IMR-90 (cell line): ENCODE data around the gene MLXIPL. TPM values are rescaled to one million over a fixed set of nuclear protein-coding genes. Genes with fewer than 3 reads are reported as not detected.

Source experiments
- ATAC-seq: fragments of 200-7000 bp; cut with Tn5 transposase; 2 replicates; pipeline ENCODE4 v1.9.1; 2020; ENCODE audit warnings: low read depth, mild to moderate bottlenecking, moderate library complexity
- BruUV-seq: library from RNA; stranded (reverse); fragments of 400-500 nt; replicated peaks from 2 replicates; lab custom pipeline; 2021; lab: Mats Ljungman, UMichigan
- CTCF ChIA-PET: fragments of 300-600 bp; formaldehyde crosslinking; extraction: SDS; loops from one replicate; lab custom pipeline; 2021; ENCODE audit warnings: antibody characterized with exemption; lab: Yijun Ruan, JAX
- POLR2A ChIA-PET: fragments of 300-600 bp; sonication (Branson Sonifier 250); formaldehyde crosslinking; loops from one replicate; lab custom pipeline; 2022; ENCODE audit warnings: antibody characterized with exemption; ENCODE audit not compliant: unreplicated experiment; lab: Charles Lee
- DNase-seq: peaks from one replicate; pipeline ENCODE4 v3.0.0; 2013
- H2AFZ ChIP-seq: replicated peaks from 2 replicates; pipeline ENCODE3; 2013; ENCODE audit warnings: low read length, mild to moderate bottlenecking; ENCODE audit not compliant: poor library complexity
- H2AK5ac ChIP-seq: 2 replicates; pipeline ENCODE4 v1.6.1; 2013; ENCODE audit warnings: low read depth, low read length, inconsistent platforms
- H2AK9ac ChIP-seq: replicated peaks from 2 replicates; pipeline ENCODE3; 2013; ENCODE audit warnings: mild to moderate bottlenecking, low read depth, low read length, moderate library complexity; ENCODE audit not compliant: poor library complexity
- H2BK120ac ChIP-seq: 2 replicates; pipeline ENCODE4 v1.6.1; 2013; ENCODE audit warnings: low read depth, low read length, inconsistent platforms
- H2BK15ac ChIP-seq: 3 replicates; pipeline ENCODE4 v1.6.1; 2013; ENCODE audit warnings: low read depth, low read length, inconsistent platforms
- H2BK20ac ChIP-seq: 2 replicates; pipeline ENCODE4 v1.6.1; 2013; ENCODE audit warnings: low read depth, mild to moderate bottlenecking, inconsistent platforms, low read length, moderate library complexity
- H2BK5ac ChIP-seq: 2 replicates; pipeline ENCODE4 v1.6.1; 2013; ENCODE audit warnings: mild to moderate bottlenecking, low read depth, low read length, inconsistent platforms; ENCODE audit not compliant: poor library complexity, severe bottlenecking
- H3K14ac ChIP-seq: replicated peaks from 2 replicates; pipeline ENCODE4 v1.6.1; 2013; ENCODE audit warnings: low read depth, low read length, inconsistent platforms
- H3K18ac ChIP-seq: 2 replicates; pipeline ENCODE4 v1.6.1; 2013; ENCODE audit warnings: low read depth, low read length, control low read depth
- H3K23ac ChIP-seq: 2 replicates; pipeline ENCODE4 v1.6.1; 2013; ENCODE audit warnings: low read depth, low read length, inconsistent platforms
- H3K27ac ChIP-seq: 2 replicates; pipeline ENCODE4 v1.5.1; 2013; ENCODE audit warnings: mild to moderate bottlenecking, control low read depth, low read length; ENCODE audit not compliant: insufficient read depth
- H3K27me3 ChIP-seq: 2 replicates; pipeline ENCODE4 v1.6.1; 2013; ENCODE audit warnings: low read length; ENCODE audit not compliant: control insufficient read depth, insufficient read depth
- H3K36me3 ChIP-seq: 2 replicates; pipeline ENCODE4 v1.6.1; 2013; ENCODE audit warnings: low read length, mixed read lengths; ENCODE audit not compliant: control insufficient read depth, insufficient read depth
- H3K4ac ChIP-seq: 2 replicates; pipeline ENCODE4 v1.6.1; 2013; ENCODE audit warnings: low read depth, low read length, inconsistent platforms
- H3K4me1 ChIP-seq: 2 replicates; pipeline ENCODE4 v1.6.1; 2013; ENCODE audit warnings: low read length, mixed read lengths; ENCODE audit not compliant: control insufficient read depth, insufficient read depth
- H3K4me2 ChIP-seq: 2 replicates; pipeline ENCODE4 v1.6.1; 2013; ENCODE audit warnings: low read depth, mild to moderate bottlenecking, control low read depth, low read length, moderate library complexity
- H3K4me3 ChIP-seq: 2 replicates; pipeline ENCODE4 v1.5.1; 2013; ENCODE audit warnings: low read depth, mild to moderate bottlenecking, control low read depth, low read length, moderate library complexity; ENCODE audit not compliant: insufficient read depth
- H3K56ac ChIP-seq: 2 replicates; pipeline ENCODE4 v1.6.1; 2013; ENCODE audit warnings: low read length, inconsistent platforms; ENCODE audit not compliant: insufficient read depth; ENCODE audit errors: extremely low read depth
- H3K79me1 ChIP-seq, 2 experiments: 2 replicates each; pipeline ENCODE4 v1.6.1; 2013; ENCODE audit warnings: low read length in 2 of 2, inconsistent platforms in 1 of 2, low read depth in 1 of 2
- H3K9ac ChIP-seq: 2 replicates; pipeline ENCODE4 v1.6.1; 2013; ENCODE audit warnings: low read depth, low read length, control low read depth
- H3K9me1 ChIP-seq: 2 replicates; pipeline ENCODE4 v1.6.1; 2013; ENCODE audit warnings: low read length, inconsistent platforms; ENCODE audit not compliant: insufficient read depth
- H3K9me3 ChIP-seq: 2 replicates; pipeline ENCODE4 v1.6.1; 2013; ENCODE audit warnings: low read length; ENCODE audit not compliant: control insufficient read depth, insufficient read depth
- H4K20me1 ChIP-seq: 2 replicates; pipeline ENCODE4 v1.6.1; 2013; ENCODE audit warnings: low read length, inconsistent platforms; ENCODE audit not compliant: insufficient read depth
- H4K5ac ChIP-seq: 2 replicates; pipeline ENCODE4 v1.6.1; 2013; ENCODE audit warnings: mild to moderate bottlenecking, low read depth, low read length, control low read depth
- H4K8ac ChIP-seq, 2 experiments: 2 replicates each; pipeline ENCODE4 v1.6.1; 2013; ENCODE audit warnings: low read depth in 2 of 2, low read length in 2 of 2, control low read depth in 1 of 2, inconsistent platforms in 1 of 2
- H4K91ac ChIP-seq: 2 replicates; pipeline ENCODE4 v1.6.1; 2013; ENCODE audit warnings: low read depth, low read length, inconsistent platforms; ENCODE audit not compliant: insufficient read depth
- CEBPB ChIP-seq: IDR thresholded peaks from 2 replicates; pipeline ENCODE4 v1.6.1; 2012; ENCODE audit warnings: low read depth, low read length, improper control_type of control experiment
- CHD1 ChIP-seq: IDR thresholded peaks from 2 replicates; pipeline ENCODE4 v1.6.1; 2012; ENCODE audit warnings: low read depth, low read length, improper control_type of control experiment
- RAD21 ChIP-seq: IDR thresholded peaks from 2 replicates; pipeline ENCODE4 v1.6.1; 2012; ENCODE audit warnings: low read length, improper control_type of control experiment
- WGBS, 2 experiments: methylation state at CpG; one replicate each; pipeline versions ENCODE4 v1.1.5 to v1.1.7; 2013; ENCODE audit warnings: missing lambda C conversion rate in 2 of 2; ENCODE audit not compliant: insufficient read length in 1 of 2; ENCODE audit errors: extremely low coverage in 2 of 2; 5-methylcytosine and 5-hydroxymethylcytosine counted together
- dilution Hi-C: fragments of 300-500 bp; cut with HindIII; formaldehyde crosslinking; loops from one replicate; pipeline ENCODE4 v1.14.3; 2018; ENCODE audit warnings: low sequenced_read_pairs; ENCODE audit not compliant: unreplicated experiment
- in situ Hi-C: fragments of 300-500 bp; cut with MboI; formaldehyde crosslinking; loops from 3 replicates; pipeline ENCODE4 v1.14.3; 2019; ENCODE audit warnings: low sequenced_read_pairs, inconsistent platforms, mixed read lengths
- intact Hi-C: fragments of 100-400 bp; cut with micrococcal nuclease; formaldehyde crosslinking; loops from 2 replicates; pipeline ENCODE4 v1.10.0; 2022
- polyA plus RNA-seq, 3 experiments: library from polyadenylated mRNA; depleted of rRNA; stranded (reverse); fragments of >200 nt; gene quantifications; 2 replicates each; pipeline ENCODE4 v1.2.3, GENCODE V29; 2012; ENCODE audit warnings: low replicate concordance in 1 of 3
- total RNA-seq: library from RNA; depleted of rRNA; stranded (reverse); fragments of >200 nt; gene quantifications from 2 replicates; pipeline ENCODE4 v1.2.3, GENCODE V29; 2012

The MLXIPL gene
- total and polyA plus RNA-seq, 2 of the 4 experiments (the other 2 are of a cell fraction) = not detected

DNA sequence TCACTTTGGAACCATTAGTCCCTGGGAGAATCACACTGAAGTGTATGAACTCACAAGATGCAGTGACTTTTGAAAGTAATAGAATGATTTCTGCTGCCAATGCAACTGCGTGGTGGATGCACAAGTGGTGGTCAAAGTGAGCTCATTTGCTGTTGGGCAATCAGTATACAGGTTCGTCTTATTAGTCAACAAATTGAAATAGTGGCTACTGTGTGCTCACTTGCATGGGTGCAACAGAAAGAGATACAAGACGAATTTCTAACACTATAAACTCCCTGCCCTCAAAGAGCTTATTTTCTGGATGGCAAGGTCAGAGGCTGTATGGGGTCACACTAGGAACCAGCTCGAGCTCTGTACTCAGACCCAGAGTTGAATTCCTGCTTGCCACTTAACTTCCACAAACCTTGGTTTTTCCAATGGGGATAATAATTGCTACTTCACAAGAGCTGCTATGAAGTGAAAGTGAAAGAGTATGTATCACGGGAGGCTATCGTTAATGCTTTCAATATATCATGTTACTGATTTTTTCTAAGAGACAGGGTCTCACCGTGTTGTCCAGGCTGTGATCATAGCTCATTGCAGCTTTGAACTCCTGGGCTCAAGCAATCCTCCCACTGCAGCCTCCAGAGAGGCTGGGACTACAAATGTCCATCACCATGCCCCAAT is 58.5 kb downstream of the MLXIPL start:
- intact Hi-C loops (no loop called here), in situ Hi-C loops (no loop called here), dilution Hi-C loops (no loop called here)
- no peak overlapping the region for H3K4ac ChIP-seq
- no CpG with 5 or more reads among the region's 7 CpGs for WGBS, 2 experiments
- no peaks in the 10 kb centered on the region for H3K9me3 ChIP-seq
- H3K4me2 ChIP-seq = 0 out of 2 replicates have a peak overlapping the region, but pooled peaks have one; percentile 7
- H3K27ac ChIP-seq = no peak overlapping the region
- no peak overlapping the region for H2AFZ ChIP-seq
- H3K18ac ChIP-seq = no peak overlapping the region
- no peak overlapping the region for H3K4me3 ChIP-seq
- TF ChIP-seq CEBPB (peak; percentile 43; the same call in 1 of the 2 replicates), RAD21 (no peak), CHD1 (no peak)
- no peak overlapping the region for H3K14ac ChIP-seq
- no peak overlapping the region for H2BK120ac ChIP-seq
- no TSS peak for BruUV-seq
- H3K9ac ChIP-seq = no peak overlapping the region
- POLR2A ChIA-PET = no interaction called here
- no peak overlapping the region for H2BK5ac ChIP-seq
- ATAC-seq = no peak
- H4K5ac ChIP-seq = no peak overlapping the region
- no peak overlapping the region for H3K23ac ChIP-seq
- H3K56ac ChIP-seq = no peak overlapping the region
- no peaks in the 10 kb centered on the region for H3K27me3 ChIP-seq
- H3K4me1 ChIP-seq = 0 out of 2 replicates have a peak, but pooled peaks cover 2% of the 10 kb centered on the region
- DNase-seq = no peak
- H4K8ac ChIP-seq = no peak overlapping the region
- peaks cover 15% of the 10 kb centered on the region for H3K36me3 ChIP-seq
- peaks cover 13% of the 10 kb centered on the region for H3K9me1 ChIP-seq
- peaks cover 0 to 2% of the 10 kb centered on the region in 2 experiments; a peak in 2 of 4 replicates for H3K79me1 ChIP-seq
- no peak overlapping the region for H2BK15ac ChIP-seq
- H2AK9ac ChIP-seq = no peak overlapping the region
- H2AK5ac ChIP-seq = no peak overlapping the region
- CTCF ChIA-PET = no interaction called here
- H4K20me1 ChIP-seq = 0 out of 2 replicates have a peak, but pooled peaks cover 3% of the 10 kb centered on the region
- H2BK20ac ChIP-seq = no peak overlapping the region
- no peak overlapping the region for H4K91ac ChIP-seq
